Muscle of arm (tissue), 12 donors: ENCODE measurements around the gene WDR55. TPM values are rescaled to one million over a fixed set of nuclear protein-coding genes. Genes with fewer than 3 reads are reported as not detected.
A peak's percentile ranks its signal among the peaks of the same experiment; 100 is the strongest.
"Not testable (repeated sequence)": the region's sequence is repeated elsewhere in the genome, so short reads cannot be mapped to it uniquely, and the experiment has no call there.

Experiments used
- DNase-seq: peaks from one replicate; pipeline ENCODE4 v3.0.0-alpha.2; 2013
- polyA plus RNA-seq, 12 donors: library from polyadenylated mRNA; unstranded; fragments of 120-200 nt; gene quantifications; one replicate each; pipeline ENCODE4 v1.2.1, GENCODE V29; 2013; ENCODE audit not compliant: insufficient read length in 12 of 12

WDR55 gene
- polyA plus RNA-seq, 12 donors, result 11.1 to 17.2 (median 13.0) TPM; not detected in 1

DNA sequence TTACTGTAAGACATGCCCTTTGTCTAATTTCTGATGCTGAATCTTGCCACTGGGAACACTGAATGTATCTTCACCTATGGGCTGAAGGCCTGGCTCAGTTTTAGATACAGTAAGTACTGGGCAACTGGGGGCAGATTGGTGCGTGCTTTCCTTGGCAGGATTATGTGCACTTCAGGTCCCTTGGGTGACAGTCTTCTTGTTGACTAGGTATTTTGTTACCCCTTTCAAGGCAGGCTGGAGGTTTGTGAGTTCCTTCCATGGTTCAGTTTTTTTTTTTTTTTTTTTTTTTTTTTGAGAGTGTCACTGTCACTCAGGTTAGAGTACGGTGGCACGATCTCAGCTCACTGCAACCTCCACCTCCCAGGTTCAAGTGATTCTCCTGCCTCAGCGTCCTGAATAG, 43.1 kb downstream of the WDR55 start:
- no peak for DNase-seq

GRCh38 chr5:140708787-140709186, 44.1 kb downstream of the WDR55 start:
- DNase-seq, result not testable (repeated sequence)

DNA sequence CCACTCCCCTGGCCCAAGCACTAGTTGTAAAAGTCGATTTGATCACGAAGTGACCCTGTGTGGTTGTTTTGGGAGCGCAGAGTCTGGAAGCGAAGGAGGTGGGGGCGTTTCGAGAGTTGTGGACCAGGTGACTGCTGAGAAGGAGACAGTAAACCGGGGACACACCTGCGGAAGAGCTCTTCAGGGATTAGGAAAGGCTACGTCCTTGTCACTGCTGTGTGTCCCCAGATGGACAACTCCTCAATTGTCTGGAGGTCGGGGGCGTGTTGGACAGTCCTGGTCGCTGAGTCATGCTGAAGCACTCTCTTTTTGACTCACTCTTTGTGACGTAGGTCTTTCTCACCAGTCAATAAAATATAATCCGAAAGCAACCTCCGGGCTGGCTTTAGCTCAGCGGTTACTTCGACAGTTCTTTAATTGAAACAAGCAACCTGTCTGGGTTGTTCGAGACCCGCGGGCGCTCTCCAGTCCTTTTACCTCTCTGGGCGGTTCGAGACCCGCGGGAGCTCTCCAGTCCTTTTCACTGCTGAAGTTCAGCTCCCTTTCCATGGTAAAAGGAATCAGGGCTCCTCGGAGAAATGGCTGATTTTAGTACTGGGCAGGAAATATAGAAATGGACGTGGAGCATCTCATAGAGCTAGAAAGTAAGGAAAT, 46.3 kb downstream of the WDR55 start:
- DNase-seq, result peak; percentile 71

DNA sequence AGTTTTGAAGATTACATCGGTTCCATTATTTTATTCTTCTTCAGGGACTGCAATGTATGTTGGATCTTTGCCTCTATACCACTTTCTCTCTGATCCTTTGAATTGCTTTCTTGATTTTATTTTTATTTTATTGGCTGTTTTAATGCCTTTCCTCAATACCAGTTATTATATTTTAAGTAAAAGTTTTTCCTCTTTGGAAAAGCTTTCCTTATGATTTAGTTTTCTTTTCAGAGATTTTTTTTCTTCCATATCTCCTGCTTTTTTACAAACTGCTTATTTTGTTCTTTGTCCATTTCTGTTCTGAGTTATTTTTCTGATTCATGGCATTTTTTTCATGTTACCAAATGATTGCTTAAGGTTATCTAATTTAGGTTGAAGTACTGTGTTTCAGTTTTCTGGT, 47.1 kb downstream of the WDR55 start:
- DNase-seq, result no peak

GRCh38 chr5:140713562-140714094, 48.9 kb downstream of the WDR55 start:
- no peak for DNase-seq

DNA sequence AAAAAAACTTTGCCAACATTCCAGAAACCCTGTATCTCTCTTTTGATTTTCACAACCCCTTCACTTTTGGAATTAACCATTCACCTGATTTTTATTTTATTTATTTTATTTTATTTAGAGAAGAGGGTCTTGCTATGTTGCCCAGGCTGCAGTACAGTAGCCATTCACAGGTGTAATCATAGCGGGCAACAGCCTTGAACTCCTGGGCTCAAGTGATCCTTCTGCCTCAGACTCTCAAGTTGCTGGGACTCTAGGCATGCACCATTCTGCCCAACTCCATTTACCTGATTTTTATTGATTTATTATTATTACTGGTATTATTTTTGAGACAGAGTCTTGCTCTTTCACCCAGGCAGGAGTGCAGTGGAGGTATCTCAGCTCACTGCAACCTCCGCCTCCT, 51.5 kb downstream of the WDR55 start:
- not testable (repeated sequence) for DNase-seq

DNA sequence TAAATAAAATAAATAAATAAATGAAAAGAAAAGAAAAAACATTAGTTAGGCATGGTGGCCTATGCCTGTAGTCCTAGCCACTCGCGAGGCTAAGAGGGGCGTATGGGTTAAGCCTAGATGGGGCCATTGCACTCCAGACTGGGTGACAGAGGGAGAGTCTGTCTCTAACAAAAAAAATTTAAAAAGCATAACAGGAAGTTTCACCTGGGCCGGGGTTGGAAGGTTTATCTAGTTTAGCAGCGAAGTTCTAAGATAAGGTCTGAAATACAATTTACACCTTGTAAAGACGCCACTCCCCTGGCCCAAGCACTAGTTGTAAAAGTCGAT, 53.5 kb downstream of the WDR55 start:
- DNase-seq, result no peak

DNA sequence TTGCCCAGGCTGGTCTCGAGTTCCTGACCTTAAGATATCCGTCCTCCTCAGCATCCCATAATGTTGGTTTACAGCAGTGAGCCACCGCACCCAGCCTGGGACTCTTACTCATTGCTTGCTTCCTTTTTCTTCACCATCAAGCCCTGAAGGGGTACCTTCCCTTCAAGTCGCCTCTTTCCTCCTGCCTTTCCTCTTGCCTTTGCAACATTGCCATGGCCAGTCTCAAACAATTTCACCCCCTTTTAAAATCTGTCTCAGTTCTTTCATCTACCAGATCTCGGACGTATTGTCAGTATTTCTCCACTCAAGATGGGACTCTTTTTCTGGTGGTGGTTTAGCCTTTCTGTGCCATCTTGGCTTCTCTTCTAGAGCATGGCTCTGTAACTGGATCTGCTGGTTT, 56.0 kb downstream of the WDR55 start:
- DNase-seq, result not testable (repeated sequence)

- not testable (repeated sequence) for DNase-seq
Measured at GRCh38 chr5:140721395-140721794, 56.7 kb downstream of the WDR55 start.

Other genes with a start within 250 kb of the WDR55 start
- gene EIF4EBP3, start 117.2 kb upstream of the WDR55 start, polyA plus RNA-seq, result 10 to 100 TPM in 3 of 12 donors, 1 to 10 TPM in 7, not detected in 2; 5.0 to 11.0 (median 8.6) TPM
- gene SRA1, start 107.4 kb upstream of the WDR55 start, polyA plus RNA-seq, result 10 to 100 TPM in 11 of 12 donors, not detected in 1; 16.2 to 25.3 (median 21.7) TPM
- gene APBB3, start 100.3 kb upstream of the WDR55 start, polyA plus RNA-seq, result 10 to 100 TPM in 11 of 12 donors, not detected in 1; 14.8 to 40.5 (median 22.9) TPM
- gene SLC35A4, start 100.1 kb upstream of the WDR55 start, polyA plus RNA-seq, result 10 to 100 TPM in 11 of 12 donors, not detected in 1; 35.4 to 65.9 (median 56.3) TPM
- 10 to 100 TPM in 11 of 12 donors, not detected in 1; 14.9 to 25.8 (median 17.4) TPM for gene CD14, start 31.7 kb upstream of the WDR55 start, polyA plus RNA-seq
- gene TMCO6, start 25.5 kb upstream of the WDR55 start, polyA plus RNA-seq, result 10 to 100 TPM in 4 of 12 donors, 1 to 10 TPM in 7, not detected in 1; 6.0 to 21.9 (median 8.0) TPM
- gene NDUFA2, start 17.3 kb upstream of the WDR55 start, polyA plus RNA-seq, result 10 to 100 TPM in 11 of 12 donors, not detected in 1; 28.6 to 63.2 (median 52.0) TPM
- gene IK, start 17.1 kb upstream of the WDR55 start, polyA plus RNA-seq, result 100 to 1,000 TPM in 4 of 12 donors, 10 to 100 TPM in 7, not detected in 1; 83.7 to 175 (median 93.7) TPM
- gene DND1, start 8.7 kb downstream of the WDR55 start, polyA plus RNA-seq, result under 1 TPM in 4 of 12 donors, not detected in 8; 0.09 to 0.27 (median 0.22) TPM
- gene HARS1, start 26.5 kb downstream of the WDR55 start, polyA plus RNA-seq, result 10 to 100 TPM in 11 of 12 donors, not detected in 1; 28.7 to 58.3 (median 48.2) TPM
- 10 to 100 TPM in 11 of 12 donors, not detected in 1; 23.0 to 36.9 (median 26.0) TPM for gene HARS2, start 26.6 kb downstream of the WDR55 start, polyA plus RNA-seq
- gene ZMAT2, start 35.5 kb downstream of the WDR55 start, polyA plus RNA-seq, result 100 to 1,000 TPM in 1 of 12 donors, 10 to 100 TPM in 10, not detected in 1; 74.3 to 102 (median 83.6) TPM
- gene PCDHA1, start 121.2 kb downstream of the WDR55 start, polyA plus RNA-seq, result under 1 TPM in 4 of 12 donors, not detected in 8; 0.04 to 0.12 (median 0.07) TPM
- gene PCDHA2, start 129.9 kb downstream of the WDR55 start, polyA plus RNA-seq, result under 1 TPM in 7 of 12 donors, not detected in 5; 0.04 to 0.16 (median 0.10) TPM
- under 1 TPM in 10 of 12 donors, not detected in 2; 0.09 to 0.48 (median 0.18) TPM for gene PCDHA3, start 136.2 kb downstream of the WDR55 start, polyA plus RNA-seq
- gene PCDHA4, start 142.2 kb downstream of the WDR55 start, polyA plus RNA-seq, result under 1 TPM in 10 of 12 donors, not detected in 2; 0.16 to 0.39 (median 0.31) TPM
- under 1 TPM in 6 of 12 donors, not detected in 6; 0.04 to 0.19 (median 0.09) TPM for gene PCDHA5, start 156.7 kb downstream of the WDR55 start, polyA plus RNA-seq
- under 1 TPM in 9 of 12 donors, not detected in 3; 0.07 to 0.50 (median 0.17) TPM for gene PCDHA6, start 163.1 kb downstream of the WDR55 start, polyA plus RNA-seq
- gene PCDHA7, start 169.4 kb downstream of the WDR55 start, polyA plus RNA-seq, result under 1 TPM in 9 of 12 donors, not detected in 3; 0.05 to 0.28 (median 0.17) TPM
- gene PCDHA8, start 176.3 kb downstream of the WDR55 start, polyA plus RNA-seq, result under 1 TPM in 4 of 12 donors, not detected in 8; 0.05 to 0.14 (median 0.07) TPM
- under 1 TPM in 6 of 12 donors, not detected in 6; 0.03 to 0.07 (median 0.03) TPM for gene PCDHA9, start 183.5 kb downstream of the WDR55 start, polyA plus RNA-seq
- gene PCDHA10, start 191.0 kb downstream of the WDR55 start, polyA plus RNA-seq, result under 1 TPM in 10 of 12 donors, not detected in 2; 0.04 to 0.25 (median 0.10) TPM
- under 1 TPM in 7 of 12 donors, not detected in 5; 0.05 to 0.38 (median 0.14) TPM for gene PCDHA11, start 204.1 kb downstream of the WDR55 start, polyA plus RNA-seq
- gene PCDHA12, start 210.4 kb downstream of the WDR55 start, polyA plus RNA-seq, result under 1 TPM in 6 of 12 donors, not detected in 6; 0.04 to 0.28 (median 0.06) TPM
- gene PCDHA13, start 217.2 kb downstream of the WDR55 start, polyA plus RNA-seq, result 1 to 10 TPM in 1 of 12 donors, under 1 TPM in 7, not detected in 4; 0.03 to 2.8 (median 0.06) TPM